ENCODE data around the gene CFD. TPM values are rescaled to one million over a fixed set of nuclear protein-coding genes. Genes with fewer than 3 reads are reported as not detected.

The CFD gene
- total RNA-seq, 1 experiment from 2014 or later, result 1.9 TPM

DNA sequence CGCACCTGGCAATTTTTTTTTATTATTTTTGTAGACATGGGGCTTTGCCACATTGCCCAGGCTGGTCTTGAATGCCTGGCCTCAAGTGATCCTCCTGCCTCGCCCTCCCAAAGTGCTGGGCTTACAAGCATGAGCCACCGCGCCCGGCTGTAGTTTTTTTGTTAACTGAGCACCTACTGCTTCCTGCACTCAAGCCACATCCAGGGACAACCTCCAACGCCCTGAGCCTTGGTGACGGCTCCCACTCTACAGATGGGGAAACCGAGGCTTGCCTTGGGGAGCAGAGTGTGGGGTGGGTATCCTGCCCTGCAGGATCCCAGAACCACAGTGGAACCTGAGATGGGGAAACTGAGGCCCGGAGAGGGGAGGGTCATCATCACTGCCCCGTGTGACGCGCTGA lies 4.3 kb upstream of the CFD start:
- H3T11ph ChIP-seq (ENCODE audit: low read length), result no peak overlapping the region
- H2AFZ ChIP-seq (ENCODE audit: low read length), result no peak overlapping the region
- H3K23ac ChIP-seq (ENCODE audit: insufficient read length, low read depth, low read length), result no peak overlapping the region
- TF ChIP-seq, protein P1, sequence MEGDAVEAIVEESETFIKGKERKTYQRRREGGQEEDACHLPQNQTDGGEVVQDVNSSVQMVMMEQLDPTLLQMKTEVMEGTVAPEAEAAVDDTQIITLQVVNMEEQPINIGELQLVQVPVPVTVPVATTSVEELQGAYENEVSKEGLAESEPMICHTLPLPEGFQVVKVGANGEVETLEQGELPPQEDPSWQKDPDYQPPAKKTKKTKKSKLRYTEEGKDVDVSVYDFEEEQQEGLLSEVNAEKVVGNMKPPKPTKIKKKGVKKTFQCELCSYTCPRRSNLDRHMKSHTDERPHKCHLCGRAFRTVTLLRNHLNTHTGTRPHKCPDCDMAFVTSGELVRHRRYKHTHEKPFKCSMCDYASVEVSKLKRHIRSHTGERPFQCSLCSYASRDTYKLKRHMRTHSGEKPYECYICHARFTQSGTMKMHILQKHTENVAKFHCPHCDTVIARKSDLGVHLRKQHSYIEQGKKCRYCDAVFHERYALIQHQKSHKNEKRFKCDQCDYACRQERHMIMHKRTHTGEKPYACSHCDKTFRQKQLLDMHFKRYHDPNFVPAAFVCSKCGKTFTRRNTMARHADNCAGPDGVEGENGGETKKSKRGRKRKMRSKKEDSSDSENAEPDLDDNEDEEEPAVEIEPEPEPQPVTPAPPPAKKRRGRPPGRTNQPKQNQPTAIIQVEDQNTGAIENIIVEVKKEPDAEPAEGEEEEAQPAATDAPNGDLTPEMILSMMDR (conservative IDR thresholded peaks at IDR 0.05), result no peak
- H3K4me3 Mint-ChIP-seq, result no peak overlapping the region
- no peaks in the 10 kb centered on the region for H3K4me1 Mint-ChIP-seq
- no peak overlapping the region for H3K9ac ChIP-seq (ENCODE audit: extremely low read depth, insufficient read length, low read length)
- no peak overlapping the region for H2BK120ac ChIP-seq (ENCODE audit: low read depth, low read length, poor library complexity, severe bottlenecking)
- no peak for DNase-seq
- no peak overlapping the region for H3K27ac Mint-ChIP-seq
- no peaks in the 10 kb centered on the region for H3K4me1 ChIP-seq (ENCODE audit: insufficient read depth, low read length)
- peaks cover 32% of the 10 kb centered on the region for H3K27me3 Mint-ChIP-seq (ENCODE audit: low read depth)
- H4K91ac ChIP-seq (ENCODE audit: insufficient read length, low read depth, low read length), result no peak overlapping the region
- H2BK12ac ChIP-seq (ENCODE audit: insufficient read length, low read depth, low read length), result no peak overlapping the region
- no peak overlapping the region for H2AK5ac ChIP-seq (ENCODE audit: insufficient read length, low read length)
- no CpG with 5 or more reads among the region's 12 CpGs for WGBS (ENCODE audit: extremely low coverage, insufficient read length, low lambda C conversion rate)
- no peaks in the 10 kb centered on the region for H3K79me1 ChIP-seq (ENCODE audit: insufficient read depth, low read depth, low read length, poor library complexity, severe bottlenecking)
- peaks cover 0 to 2% of the 10 kb centered on the region in 2 experiments; a peak in 1 of 5 replicates for H3K9me3 Mint-ChIP-seq
- no peak overlapping the region for H3K27ac ChIP-seq (ENCODE audit: insufficient read length, low read depth, low read length)
- H3K79me2 ChIP-seq (ENCODE audit: insufficient read depth, low read length), result no peaks in the 10 kb centered on the region
- H2BK5ac ChIP-seq (ENCODE audit: insufficient read length, low read length), result no peak overlapping the region
- H3K9me3 ChIP-seq (ENCODE audit: control insufficient read depth, low read depth, low read length), result no peaks in the 10 kb centered on the region
- H3K36me3 Mint-ChIP-seq (ENCODE audit: insufficient read depth in 1 of 3, low read depth in 3 of 3), result no peaks in the 10 kb centered on the region
- H3K4ac ChIP-seq (ENCODE audit: low read depth, low read length), result no peak overlapping the region
- H3K23me2 ChIP-seq (ENCODE audit: insufficient read length, low read depth, low read length, poor library complexity, severe bottlenecking), result no peaks in the 10 kb centered on the region
- no peak overlapping the region for H3K18ac ChIP-seq (ENCODE audit: insufficient read length, low read depth, low read length)
- no peak overlapping the region for H4K5ac ChIP-seq (ENCODE audit: insufficient read length, low read depth, low read length)
- no peak overlapping the region for H2BK15ac ChIP-seq (ENCODE audit: low read depth, low read length)
- no peak overlapping the region for H2BK20ac ChIP-seq (ENCODE audit: low read depth, low read length, poor library complexity, severe bottlenecking)
- no peak overlapping the region for H3K14ac ChIP-seq (ENCODE audit: insufficient read depth, low read length)
- no peaks in the 10 kb centered on the region for H4K20me1 ChIP-seq (ENCODE audit: control insufficient read depth, insufficient read depth, insufficient read length)
- H3K56ac ChIP-seq (ENCODE audit: insufficient read length, low read depth, low read length), result no peak overlapping the region
- no peak overlapping the region for H3K4me2 ChIP-seq (ENCODE audit: insufficient read depth, insufficient read length, low read length)
- no peak overlapping the region for H4K8ac ChIP-seq (replicated peaks; ENCODE audit: insufficient read length, low read depth, low read length)
- H3K27me3 ChIP-seq (ENCODE audit: insufficient read depth, low read length), result peaks cover 3% of the 10 kb centered on the region; the same call in 1 of the 2 replicates

Measured in H9 (cell line).